CD4-positive, alpha-beta T cell treated with Interleukin-17A for 4 hours (primary cell): Measurements from ENCODE around the gene SLAMF9.

Experiments used
- DNase-seq: peaks from one replicate; pipeline ENCODE4 v3.0.0-alpha.2; 2020; ENCODE audit warnings: mixed read lengths

The SLAMF9 gene

DNA sequence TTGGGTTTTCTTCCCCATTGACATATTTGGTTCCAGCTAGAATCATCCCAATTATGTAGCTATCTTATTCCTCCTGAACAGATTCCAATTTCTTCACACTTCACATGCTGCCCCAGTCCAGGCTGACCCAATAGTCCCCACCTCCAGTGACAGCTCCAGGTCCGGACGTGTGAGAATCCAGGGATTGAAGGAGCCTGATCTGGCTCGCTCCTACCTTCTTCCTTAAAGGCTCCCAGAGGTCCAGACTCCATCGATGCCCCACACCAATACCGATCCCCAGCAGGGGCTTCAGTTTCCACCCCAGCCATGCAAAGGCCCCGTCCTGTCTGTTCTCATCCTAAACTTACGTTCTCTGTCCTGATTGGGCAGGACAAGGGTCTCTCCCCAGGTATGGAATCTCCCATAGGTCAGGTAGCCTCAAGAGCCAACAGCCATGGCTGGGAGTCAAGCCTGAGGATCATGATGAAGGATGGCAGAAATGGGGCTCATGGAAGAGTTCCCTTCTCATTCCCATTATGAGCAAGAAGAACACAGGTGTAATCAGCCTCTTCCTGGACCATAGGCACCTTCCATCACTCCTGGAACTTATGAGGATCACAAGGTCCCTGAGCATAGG, 20.4 kb upstream of the SLAMF9 start:
- DNase-seq = no peak

DNA sequence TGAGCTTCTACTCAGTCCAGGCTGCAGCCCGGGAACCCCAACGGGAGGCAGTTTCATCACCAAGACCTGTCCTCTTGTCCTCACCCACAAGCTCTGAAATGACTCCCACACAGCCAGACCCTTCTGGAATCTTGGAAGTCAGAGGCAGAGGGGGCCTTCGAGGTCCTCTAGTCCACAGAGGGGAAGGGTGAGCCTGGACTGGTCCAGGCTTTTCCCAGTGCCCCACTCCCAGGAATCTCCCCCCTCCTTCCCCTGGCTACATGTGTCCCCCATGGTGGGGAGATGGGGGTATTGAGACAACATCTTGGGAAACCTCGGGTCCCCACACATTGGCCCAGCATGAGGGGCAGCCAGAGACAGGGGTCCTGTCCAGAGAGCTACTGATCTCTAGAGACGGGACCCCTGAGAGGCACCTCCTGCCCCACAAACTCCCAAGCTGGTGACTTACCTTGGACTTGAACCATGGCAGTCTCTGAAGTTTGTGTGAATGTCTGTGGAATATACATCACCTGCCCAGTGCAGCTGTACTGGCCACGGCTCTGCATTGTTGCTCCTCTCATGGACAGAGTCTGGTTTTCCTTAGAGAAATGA, 19.4 kb upstream of the SLAMF9 start:
- DNase-seq = no peak

DNA sequence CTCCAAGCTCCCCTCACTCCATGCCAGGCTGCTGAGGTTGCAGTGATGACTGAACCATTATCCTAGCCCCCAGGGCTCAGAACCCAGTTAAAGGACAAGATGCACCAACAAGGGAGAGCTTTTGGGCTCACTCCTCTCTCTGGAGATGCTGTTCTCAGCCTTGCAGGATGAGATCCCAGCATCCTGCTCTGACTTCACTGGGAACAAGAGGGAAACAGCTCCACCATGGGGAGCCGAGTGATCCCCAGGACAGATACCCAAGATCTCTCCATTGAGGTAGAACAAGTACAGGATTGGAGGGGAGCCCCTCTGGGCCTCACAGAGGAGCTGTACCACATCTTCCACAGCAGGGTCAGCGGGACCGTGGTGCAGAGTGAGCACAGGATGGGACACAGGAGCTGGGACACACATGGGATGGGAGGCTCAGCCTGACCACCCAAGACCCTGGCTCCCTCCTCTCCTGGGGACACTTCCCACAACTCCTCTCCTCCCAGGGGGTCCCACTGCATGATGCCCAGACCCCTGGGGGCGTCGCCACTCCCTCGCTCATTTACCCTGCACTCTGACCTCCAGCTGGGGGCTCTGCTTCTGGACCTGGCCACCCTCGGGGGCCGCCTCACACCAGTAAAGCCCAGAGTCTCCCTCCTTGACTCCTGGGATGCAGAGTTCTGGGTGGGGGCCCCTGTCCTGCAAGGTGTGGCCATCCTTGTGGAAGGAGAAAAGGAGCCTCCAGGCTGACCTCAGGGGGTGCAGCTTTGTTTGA, 18.6 kb upstream of the SLAMF9 start:
- no peak for DNase-seq

DNA sequence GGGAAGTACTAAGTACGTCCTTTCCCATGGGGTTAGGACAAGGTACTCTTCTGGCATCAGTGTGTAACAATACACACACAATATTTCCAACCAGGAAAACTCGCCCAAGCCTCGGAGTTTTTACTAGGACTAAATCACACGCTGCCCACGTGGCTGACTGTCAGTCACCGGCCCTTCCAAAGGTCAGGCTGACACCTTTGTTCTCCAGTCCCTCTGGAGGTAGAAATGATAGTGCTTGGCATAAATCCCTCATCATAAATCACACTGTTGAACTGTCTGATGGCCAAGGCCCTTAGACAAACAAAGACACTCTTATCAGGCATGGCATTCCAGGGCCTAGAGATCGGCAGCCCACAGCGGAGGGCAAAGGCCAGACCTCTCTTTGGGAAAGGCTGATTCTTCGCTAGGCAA, 16.9 kb upstream of the SLAMF9 start:
- DNase-seq = no peak

DNA sequence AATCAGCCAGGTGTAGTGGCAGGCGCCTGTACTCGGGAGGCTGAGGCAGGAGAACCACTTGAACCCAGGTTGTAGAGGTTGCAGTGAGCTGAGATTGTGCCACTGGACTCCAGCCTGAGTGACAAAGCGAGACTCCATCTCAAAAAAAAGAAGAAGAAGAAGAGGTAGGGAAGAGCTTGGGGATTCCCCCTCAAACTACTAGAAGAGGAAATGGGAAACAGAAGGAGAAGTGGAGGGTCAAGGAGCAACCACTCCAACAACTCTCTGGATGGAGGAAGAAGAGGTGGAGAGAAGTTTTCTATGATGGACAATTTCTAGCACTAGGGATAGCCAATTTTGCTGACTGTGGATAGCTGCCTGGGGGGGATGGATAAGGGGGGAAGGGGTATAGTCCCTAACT, 14.9 kb upstream of the SLAMF9 start:
- no peak for DNase-seq

DNA sequence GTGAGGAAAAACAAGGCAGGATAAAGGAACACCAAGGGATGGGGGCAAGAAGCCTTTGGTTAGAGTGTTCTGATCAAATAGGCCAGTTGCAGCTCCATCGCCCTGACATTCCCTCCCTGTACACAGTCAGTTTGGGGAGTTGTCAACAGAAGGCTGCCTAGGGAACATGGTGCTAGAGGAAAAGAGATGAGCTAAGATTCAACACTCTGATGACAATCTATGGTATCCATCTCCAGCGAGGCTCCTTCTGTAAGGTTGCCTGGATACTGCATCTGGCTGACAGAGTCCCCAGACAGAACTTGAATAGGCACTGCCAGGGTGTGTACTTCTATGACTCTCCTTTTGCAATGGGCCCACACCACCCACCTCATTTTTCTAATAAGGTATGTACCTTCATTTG, 11.2 kb upstream of the SLAMF9 start:
- no peak for DNase-seq

DNA sequence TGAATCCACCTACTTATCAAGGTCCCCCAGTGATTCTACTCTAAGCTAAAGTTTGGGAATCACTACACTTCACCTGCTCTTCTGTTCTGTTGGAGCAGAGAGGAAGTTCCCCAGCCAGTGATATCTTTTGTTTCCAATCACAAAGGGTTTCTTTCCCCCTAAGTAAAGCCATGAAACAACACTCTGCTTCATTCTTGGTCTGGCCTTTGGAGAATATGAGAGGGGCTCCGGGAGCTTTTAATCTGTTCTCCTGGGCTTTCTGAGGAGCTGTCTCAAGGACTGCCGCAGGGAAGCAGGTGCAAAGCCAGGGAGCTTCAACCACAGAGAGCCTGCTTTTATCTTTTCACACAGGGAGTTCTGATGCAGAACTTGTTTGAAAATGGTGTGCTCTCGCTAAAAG, 10.1 kb upstream of the SLAMF9 start:
- no peak for DNase-seq

DNA sequence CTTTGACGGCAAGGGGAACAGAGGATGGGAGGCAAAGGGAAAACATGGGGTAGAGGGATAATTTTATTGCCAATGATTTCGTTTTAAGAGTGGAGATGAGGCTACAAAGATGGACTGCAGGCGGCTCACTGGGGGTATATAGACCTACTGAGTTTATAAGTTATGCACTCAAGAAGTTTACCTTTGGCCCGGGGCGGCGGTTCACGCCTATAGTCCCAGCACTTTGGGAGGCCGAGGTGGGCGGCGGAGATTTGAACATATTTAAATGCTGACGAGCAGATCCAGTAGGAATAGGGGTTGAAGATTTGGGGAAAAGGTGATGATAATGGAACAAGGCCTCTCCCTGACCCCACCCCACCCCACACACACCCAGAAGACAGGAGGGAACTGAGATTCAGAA, 8.1 kb upstream of the SLAMF9 start:
- DNase-seq = no peak

DNA sequence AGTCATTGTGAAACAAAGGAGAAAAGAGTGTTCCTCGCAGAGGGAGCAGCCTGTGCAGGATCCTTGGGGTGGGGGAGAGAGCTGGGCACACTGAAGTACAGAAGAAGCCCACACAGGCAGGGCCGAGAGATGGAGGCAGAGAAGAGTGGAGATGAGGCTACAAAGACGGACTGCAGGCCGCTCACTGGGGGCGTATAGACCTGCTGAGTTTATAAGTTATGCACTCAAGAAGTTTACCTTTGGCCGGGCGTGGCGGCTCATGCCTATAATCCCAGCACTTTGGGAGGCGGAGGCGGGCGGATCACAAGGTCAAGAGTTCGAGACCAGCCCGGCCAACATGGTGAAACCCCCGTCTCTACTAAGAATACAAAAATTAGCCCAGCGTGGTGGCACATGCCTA, 7.6 kb upstream of the SLAMF9 start:
- no peak for DNase-seq

DNA sequence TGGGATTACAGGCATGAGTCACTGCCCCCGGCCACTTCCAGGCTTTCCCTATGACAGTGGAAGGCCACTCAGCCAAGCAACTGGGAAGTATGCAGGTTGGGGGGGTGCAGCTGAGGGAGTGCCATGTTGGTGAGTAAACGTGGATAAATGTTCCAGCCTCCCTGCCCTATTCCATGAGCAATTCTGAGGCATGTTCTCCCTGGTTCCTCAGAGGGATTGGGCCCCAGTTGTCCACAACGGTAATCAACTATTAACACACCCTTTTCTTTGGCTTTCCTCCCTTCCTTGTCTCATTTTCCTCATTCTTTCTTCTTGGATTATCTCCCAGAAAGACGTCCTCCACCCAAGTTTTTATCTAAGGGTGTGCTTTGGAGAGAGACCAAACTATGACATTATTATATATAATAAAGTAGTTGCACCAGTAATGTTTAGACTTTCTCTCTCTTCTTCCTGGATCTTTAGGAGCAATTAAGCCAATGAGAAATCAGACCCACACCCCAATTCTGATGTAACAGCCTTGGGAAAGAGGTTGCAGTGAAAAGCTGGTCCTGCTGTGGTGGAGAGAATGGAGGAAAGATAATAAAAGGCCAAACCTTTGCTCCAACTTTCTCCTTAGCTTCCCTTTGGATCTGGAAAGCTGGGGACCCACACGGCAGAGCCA, 6.8 kb upstream of the SLAMF9 start:
- DNase-seq = no peak

DNA sequence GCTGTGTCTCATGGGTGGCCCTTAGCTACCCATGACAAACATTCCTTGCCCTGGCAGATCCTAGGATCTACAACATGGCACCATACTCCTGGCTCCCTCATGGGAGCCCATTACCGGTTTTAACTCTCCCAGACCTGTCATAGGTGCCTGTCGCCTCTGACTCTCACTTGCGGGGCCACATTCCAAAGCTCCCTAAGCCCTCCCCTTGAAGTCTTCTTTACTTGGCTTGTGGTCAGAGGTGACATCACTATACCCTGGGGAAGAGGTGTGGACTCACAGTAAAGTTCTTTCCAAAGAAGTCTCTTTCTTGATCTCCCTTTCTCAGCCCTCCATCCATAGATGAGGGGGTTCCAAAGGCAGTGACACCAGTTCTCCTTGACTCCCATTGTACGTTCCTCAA, 5.4 kb upstream of the SLAMF9 start:
- no peak for DNase-seq

DNA sequence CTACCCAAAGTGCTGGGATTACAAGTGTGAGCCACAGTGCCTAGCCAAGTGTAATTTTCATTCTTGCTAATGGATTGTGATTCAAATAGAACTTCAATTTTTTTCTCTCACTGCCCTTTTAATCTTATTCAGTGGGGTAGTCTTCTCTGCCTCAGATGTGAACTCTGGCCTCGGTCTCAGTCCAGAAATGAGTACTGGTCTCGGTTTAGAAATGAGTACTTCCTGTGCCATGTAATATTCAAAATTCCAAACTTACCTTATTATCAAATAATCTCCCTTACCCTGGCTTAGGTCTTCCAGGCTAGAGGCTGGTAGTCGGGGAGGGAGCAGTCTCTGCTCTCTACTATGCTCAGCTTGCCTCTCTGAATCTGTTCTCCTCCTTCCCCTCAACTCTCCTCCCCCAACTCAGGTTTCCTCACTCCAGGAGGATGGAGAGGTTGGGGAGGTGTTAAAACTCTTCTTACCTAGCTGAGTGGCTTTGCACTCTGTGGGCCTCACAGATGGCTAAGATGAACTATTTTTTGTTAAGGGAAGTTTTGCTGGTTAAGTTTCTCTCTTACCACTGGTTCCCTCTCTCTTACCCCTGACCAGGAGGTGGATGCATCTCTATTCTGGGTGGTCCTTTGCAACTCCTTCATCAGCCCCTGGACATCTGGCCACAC, 4.8 kb upstream of the SLAMF9 start:
- DNase-seq = no peak

DNA sequence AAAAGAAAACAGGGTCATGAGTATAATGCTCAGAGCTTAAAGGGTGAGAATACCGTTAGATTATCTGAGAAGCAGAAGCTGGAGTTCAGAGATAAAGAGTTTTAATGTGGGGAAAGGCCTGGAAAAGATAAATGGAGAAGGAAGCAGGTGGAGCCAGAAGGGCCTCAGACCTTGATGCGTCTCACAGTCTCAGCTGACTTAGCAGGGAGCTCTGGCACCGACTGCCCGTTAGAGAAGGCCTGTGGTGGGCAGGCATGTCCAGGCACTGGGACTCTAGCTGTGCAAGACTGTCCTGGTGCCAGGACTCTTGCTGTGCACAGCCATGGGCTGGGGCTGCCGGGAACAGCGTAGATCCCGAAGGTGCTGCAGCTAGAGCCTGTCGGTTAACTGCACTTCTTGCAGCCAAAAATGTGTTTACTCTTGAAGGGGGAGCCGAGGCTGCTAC, 3.8 kb upstream of the SLAMF9 start:
- no peak for DNase-seq

DNA sequence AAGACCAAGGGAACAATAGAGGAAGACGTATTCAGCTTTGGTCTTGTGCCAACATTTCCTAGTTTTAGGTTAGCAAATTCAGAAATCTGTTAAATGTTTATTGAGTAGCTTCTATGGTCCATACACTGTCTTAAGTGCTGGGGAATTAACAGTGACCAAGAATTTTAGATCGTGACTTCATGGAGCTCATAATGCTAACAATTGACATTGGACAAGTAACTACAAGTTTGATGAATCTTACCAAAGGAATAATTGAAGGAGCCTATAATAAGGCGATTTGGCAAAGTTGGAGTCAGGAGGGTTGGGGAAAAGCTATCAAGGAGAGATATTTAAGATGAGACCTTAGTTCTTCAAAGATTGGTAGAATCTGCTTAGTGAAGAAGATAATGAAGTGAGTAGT, 1.4 kb upstream of the SLAMF9 start:
- DNase-seq = no peak

DNA sequence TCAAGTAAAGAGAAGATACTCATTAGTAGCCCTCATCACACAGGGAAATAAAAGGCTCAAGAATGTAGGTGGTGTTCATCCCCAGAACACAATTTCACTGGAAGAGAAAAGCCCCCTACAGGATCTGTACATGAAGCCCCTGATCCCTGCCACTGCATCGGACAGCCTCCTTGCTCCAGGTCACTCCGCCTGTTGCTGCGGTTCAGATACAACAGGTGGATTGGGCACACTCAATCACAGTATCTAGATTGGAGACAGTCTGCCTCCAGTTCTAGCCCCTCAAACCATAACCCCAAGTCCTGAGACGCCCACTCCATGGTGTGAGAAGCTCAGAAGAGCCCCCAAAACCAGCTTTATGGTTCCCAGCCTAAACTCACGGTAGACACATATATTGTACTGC, 1.1 kb downstream of the SLAMF9 start:
- no peak for DNase-seq

DNA sequence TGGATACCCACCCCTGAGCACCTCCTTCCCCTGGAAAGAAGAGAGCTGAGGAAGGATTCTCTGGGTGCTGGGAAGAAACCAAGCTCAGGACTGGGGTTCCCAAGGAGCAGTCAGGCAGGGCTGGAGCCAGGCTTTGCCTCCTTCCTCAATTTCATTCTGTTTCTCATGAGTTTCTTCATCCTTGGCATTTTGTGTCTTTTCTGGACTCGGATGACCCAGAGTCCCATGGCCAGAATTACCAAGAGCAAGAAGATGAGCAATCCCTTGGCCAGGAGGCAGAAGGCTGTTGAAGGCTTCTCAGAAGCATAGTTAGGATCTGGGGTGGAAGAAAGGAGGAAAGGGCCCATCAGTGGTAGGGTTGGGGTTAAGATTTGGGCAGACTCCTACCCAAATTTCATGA, 2.5 kb downstream of the SLAMF9 start:
- DNase-seq = no peak

DNA sequence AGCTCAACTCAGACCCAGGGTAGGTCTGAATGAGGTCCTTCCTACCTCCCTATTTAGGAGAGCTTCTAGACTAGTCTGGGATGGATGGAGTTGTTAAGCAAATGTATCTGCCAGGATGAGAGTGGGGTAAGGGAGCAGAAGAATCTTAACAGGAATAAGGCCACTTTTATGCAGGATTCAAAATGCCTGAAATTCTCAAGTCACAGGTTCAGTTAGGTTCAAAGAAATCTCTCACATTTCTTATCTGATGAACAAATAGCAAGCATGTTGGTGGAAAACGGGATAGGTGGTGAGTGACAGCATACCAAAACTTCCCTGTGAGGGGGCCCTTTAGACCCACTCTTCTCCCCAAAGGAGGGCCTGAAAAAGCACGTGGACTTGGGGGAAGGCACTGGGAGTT, 3.0 kb downstream of the SLAMF9 start:
- no peak for DNase-seq

DNA sequence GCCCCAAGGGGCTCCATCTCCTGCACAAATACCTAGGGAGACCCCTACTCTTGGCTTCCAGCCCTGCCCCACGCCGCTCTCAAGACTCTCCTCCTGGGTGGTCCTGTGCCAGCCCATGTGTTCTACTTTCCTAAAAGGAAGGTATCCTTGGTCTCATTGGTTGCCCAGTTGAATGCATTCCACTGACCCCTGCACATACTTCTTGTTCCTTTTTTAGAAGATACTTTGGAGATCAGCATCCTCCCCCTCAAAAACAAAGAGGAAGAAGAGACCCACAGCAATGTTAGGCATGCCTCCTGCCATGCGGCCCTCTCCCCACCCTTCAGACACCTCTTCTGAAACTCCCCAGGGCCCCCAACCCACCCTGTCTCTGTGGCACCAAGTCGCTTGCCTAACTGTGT, 4.1 kb downstream of the SLAMF9 start:
- no peak for DNase-seq

DNA sequence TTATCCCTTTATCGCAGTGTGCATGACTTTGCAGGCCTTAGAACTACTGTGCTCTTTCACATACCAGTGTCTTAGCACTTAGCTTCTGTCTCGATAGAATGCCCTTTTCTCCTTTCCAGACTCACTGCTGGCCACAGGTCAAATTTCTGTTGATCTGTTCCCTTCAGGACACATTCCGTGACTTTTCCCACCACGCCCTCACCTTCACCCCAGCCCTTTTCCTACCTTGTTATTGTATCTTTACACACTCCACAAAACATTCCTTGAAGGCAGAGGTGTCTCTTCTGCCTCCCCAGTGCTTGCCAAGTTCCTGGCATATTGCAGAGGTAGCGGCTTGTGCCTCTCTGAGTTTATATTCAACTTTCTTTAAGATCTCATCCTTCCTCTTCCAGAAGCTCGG, 4.9 kb downstream of the SLAMF9 start:
- no peak for DNase-seq

DNA sequence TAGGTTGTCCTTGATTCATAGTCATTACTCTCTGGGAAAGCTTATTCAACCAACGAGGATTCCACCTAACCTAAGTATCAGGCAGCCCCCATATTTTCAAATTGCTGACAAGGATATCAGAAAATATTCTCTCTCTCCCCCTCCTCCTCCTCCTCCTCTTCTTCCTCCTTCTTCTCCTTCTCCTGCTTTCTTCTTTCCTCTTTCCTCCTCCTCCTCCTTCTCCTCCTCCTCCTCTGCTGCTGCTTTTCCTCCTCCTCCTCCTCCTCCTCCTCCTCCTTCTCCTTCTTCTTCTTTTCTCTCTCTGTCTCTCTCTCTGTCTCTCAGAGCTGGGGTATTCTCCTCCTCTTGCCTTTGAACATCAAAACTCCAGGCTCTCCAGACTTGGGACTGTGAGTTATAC, 6.1 kb downstream of the SLAMF9 start:
- no peak for DNase-seq

DNA sequence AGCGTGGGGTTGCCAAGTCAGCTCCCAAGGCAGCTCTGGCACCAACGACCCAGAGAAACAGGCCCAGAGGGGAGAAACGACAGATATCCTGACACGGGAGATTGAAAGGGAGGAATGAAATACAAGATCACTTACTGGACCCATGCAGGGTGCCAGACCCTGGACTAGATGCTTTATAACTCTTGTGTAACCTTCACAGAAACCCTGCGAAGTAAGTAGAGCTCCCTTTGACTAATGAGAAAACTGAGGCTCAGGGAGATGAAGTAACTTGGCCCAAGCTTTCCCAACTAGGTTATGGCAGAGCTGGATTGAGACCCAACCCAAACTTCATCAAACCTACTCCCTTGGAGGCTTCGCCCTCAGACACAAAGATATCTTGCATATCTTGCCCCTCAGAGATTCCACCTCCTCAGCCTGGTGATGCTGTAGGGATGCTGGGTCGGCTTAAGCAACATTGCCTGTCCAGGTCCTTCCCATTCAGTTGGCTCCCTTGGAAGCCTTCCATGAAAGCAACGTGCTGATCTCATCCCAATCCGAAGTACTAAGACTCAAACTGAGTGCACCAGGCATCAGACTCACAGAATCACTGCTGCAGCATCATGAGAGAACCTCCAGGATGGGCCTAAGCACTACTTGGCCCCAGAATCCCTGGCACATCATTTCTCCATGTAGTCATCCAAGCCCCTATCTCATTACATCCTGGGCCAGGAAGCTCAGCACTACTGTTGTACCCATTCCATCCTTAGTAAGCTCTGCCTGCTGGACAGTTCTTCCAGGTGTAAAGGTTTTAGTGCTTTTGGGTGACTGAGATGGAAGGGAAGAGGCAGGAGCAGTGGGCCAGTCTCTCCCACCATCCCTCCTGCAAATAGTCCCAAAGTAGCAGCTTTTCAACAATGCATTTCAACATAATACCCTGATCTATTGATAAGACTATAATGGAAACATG, 7.5 kb downstream of the SLAMF9 start:
- DNase-seq = no peak
